ENCODE measurements around the gene CNPY1.

DNA sequence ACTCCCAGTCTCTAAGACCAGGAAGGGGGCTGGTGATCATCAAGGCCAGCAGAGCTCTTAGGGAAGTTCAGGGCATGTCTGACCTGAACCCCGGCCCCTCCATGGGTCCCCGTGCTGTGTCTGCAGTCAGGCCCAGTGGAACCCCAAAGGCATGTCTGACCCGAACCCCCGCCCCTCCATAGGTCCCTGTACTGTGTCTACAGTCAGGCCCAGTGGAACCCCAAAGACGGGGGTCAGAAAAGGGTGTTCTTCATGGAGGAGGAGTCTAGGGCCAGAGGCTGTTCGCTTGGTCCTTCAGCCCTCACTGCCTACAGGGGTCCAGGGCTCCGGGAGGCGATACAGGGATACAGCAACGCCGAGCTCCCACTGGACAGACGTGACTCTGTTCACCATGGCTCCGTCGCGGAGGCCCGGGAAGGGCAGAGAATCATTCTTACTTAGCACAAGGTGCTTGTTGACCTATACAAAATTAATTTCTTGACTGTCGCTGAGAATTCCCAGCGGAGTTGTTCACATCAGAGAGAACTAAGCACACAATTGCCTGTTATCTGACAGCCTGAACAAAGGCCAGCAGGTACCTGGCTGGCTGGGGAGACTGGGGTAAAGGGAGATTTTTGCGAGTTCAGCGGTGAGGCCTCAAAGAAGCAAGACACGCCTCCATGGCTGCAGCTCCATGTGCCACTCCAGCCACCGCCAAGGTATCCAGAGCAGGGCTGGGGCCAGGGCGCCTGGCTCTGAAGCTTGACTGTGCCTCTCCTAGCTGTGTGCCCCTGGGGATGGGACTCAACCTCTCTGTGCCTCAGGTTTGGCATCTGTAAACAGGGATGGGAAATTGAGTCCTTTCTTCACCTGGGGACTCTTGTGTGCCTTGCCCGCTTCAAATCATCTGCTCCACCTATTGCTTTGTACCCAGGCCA lies 61.6 kb downstream of the CNPY1 start:
- no peak for TF ChIP-seq POLR2AphosphoS5 (IDR thresholded peaks at IDR 0.05; ENCODE audit: insufficient read depth in 1 of 2, low read depth in 1 of 2)
- TF ChIP-seq CTCF (IDR thresholded peaks at IDR 0.05): no peak

Data from vagina (tissue), 2 donors.